ENCODE data around the gene FARS2. TPM values are rescaled to one million over a fixed set of nuclear protein-coding genes. Genes with fewer than 3 reads are reported as not detected.

Gene FARS2
- total RNA-seq, 1 experiment from 2014 or later: 15.0 TPM

DNA sequence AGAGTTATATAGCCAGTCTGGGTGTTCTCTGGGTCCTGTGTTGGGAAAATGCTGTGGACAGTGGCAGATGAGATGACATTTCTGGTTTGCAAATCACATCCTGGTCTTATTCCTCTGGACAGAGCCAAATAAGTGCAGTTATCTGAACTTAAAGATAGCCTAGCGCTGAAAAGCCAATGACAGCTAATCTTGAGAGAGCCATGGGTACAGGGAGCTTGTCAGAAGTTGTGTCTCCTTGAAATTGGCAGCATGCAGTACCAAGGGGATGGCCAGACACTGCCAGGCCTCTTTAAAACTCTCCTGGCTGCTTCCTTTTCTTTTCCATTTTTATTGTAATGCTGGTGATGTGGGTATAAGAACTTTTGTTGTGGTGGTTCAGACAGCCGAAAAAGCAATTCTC lies 362.5 kb downstream of the FARS2 start:
- ATAC-seq: no peak
- Mint-ChIP-seq H3K4me3 (no peak overlapping the region), H3K9me3 (no peaks in the 10 kb centered on the region; the same call in 1 of the 2 replicates), H3K4me1 (peaks cover 17% of the 10 kb centered on the region), H3K36me3 (no peaks in the 10 kb centered on the region), H3K27ac (no peak overlapping the region), H3K27me3 (ENCODE audit: low read depth) (no peaks in the 10 kb centered on the region)
- ChIA-PET POLR2A (no interaction called here), CTCF (interaction anchor here (0.6 to 1.2 kb wide), 2 partner anchors 13 to 153 kb away, joined by 3 to 4 read pairs; no protein-coding TSS in a partner anchor)
- TF ChIP-seq PRRX2 (CRISPR knock-in tag; IDR thresholded peaks at IDR 0.05) (no peak), TEAD1 (CRISPR knock-in tag; IDR thresholded peaks at IDR 0.05) (no peak), SMAD4 (CRISPR knock-in tag; IDR thresholded peaks at IDR 0.05) (no peak), SOX15 (CRISPR knock-in tag; IDR thresholded peaks at IDR 0.05) (no peak)
- TF ChIP-seq, protein P1, sequence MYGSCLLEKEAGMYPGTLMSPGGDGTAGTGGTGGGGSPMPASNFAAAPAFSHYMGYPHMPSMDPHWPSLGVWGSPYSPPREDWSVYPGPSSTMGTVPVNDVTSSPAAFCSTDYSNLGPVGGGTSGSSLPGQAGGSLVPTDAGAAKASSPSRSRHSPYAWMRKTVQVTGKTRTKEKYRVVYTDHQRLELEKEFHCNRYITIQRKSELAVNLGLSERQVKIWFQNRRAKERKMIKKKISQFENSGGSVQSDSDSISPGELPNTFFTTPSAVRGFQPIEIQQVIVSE (CRISPR knock-in tag; IDR thresholded peaks at IDR 0.05; ENCODE audit: borderline replicate concordance): no peak
- no peak for DNase-seq (ENCODE audit: low spot score)

DNA sequence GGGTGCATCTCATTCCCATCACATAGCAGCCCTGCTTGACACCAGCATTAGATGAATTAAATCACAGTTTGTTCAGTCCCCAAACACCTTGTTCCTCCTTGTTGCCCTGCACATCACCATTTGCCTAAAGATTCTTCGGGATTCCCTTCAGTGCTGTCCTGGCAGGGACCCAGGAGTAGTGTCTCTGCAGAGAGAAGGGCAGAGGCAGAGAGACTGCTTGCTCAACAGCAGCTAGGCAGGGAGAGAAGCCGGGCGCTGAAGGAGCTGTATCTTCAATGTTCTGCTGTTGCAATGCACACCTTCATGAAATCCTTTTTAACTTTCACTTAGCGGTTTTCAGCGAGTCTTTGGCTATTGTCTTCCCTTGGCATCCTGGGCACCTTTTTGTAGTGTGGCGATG lies 362.9 kb downstream of the FARS2 start:
- no peak overlapping the region for H3K27ac Mint-ChIP-seq
- CTCF ChIA-PET: interaction anchor here (0.6 kb wide), 1 partner anchor 14 kb away, joined by 3 read pairs; no protein-coding TSS in a partner anchor
- no peaks in the 10 kb centered on the region for H3K36me3 Mint-ChIP-seq
- no peaks in the 10 kb centered on the region; the same call in 1 of the 2 replicates for H3K9me3 Mint-ChIP-seq
- DNase-seq (ENCODE audit: low spot score) (no peak), ATAC-seq (no peak)
- H3K4me1 Mint-ChIP-seq: peaks cover 17% of the 10 kb centered on the region
- H3K4me3 Mint-ChIP-seq: no peak overlapping the region
- POLR2A ChIA-PET: no interaction called here
- H3K27me3 Mint-ChIP-seq (ENCODE audit: low read depth): no peaks in the 10 kb centered on the region
- TF ChIP-seq NFE2L1 (CRISPR knock-in tag; IDR thresholded peaks at IDR 0.05) (no peak), CREM (CRISPR knock-in tag; IDR thresholded peaks at IDR 0.05) (no peak)
- TF ChIP-seq, protein P2, sequence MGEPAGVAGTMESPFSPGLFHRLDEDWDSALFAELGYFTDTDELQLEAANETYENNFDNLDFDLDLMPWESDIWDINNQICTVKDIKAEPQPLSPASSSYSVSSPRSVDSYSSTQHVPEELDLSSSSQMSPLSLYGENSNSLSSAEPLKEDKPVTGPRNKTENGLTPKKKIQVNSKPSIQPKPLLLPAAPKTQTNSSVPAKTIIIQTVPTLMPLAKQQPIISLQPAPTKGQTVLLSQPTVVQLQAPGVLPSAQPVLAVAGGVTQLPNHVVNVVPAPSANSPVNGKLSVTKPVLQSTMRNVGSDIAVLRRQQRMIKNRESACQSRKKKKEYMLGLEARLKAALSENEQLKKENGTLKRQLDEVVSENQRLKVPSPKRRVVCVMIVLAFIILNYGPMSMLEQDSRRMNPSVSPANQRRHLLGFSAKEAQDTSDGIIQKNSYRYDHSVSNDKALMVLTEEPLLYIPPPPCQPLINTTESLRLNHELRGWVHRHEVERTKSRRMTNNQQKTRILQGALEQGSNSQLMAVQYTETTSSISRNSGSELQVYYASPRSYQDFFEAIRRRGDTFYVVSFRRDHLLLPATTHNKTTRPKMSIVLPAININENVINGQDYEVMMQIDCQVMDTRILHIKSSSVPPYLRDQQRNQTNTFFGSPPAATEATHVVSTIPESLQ (CRISPR knock-in tag; IDR thresholded peaks at IDR 0.05): no peak
- TF ChIP-seq, protein P3, sequence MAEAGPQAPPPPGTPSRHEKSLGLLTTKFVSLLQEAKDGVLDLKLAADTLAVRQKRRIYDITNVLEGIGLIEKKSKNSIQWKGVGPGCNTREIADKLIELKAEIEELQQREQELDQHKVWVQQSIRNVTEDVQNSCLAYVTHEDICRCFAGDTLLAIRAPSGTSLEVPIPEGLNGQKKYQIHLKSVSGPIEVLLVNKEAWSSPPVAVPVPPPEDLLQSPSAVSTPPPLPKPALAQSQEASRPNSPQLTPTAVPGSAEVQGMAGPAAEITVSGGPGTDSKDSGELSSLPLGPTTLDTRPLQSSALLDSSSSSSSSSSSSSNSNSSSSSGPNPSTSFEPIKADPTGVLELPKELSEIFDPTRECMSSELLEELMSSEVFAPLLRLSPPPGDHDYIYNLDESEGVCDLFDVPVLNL (CRISPR knock-in tag; IDR thresholded peaks at IDR 0.05; ENCODE audit: borderline replicate concordance, low read depth): no peak
- TF ChIP-seq, protein P4, sequence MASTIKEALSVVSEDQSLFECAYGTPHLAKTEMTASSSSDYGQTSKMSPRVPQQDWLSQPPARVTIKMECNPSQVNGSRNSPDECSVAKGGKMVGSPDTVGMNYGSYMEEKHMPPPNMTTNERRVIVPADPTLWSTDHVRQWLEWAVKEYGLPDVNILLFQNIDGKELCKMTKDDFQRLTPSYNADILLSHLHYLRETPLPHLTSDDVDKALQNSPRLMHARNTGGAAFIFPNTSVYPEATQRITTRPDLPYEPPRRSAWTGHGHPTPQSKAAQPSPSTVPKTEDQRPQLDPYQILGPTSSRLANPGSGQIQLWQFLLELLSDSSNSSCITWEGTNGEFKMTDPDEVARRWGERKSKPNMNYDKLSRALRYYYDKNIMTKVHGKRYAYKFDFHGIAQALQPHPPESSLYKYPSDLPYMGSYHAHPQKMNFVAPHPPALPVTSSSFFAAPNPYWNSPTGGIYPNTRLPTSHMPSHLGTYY (CRISPR knock-in tag; IDR thresholded peaks at IDR 0.05): no peak
- TF ChIP-seq, protein P5, sequence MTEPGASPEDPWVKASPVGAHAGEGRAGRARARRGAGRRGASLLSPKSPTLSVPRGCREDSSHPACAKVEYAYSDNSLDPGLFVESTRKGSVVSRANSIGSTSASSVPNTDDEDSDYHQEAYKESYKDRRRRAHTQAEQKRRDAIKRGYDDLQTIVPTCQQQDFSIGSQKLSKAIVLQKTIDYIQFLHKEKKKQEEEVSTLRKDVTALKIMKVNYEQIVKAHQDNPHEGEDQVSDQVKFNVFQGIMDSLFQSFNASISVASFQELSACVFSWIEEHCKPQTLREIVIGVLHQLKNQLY (CRISPR knock-in tag; IDR thresholded peaks at IDR 0.05): no peak

DNA sequence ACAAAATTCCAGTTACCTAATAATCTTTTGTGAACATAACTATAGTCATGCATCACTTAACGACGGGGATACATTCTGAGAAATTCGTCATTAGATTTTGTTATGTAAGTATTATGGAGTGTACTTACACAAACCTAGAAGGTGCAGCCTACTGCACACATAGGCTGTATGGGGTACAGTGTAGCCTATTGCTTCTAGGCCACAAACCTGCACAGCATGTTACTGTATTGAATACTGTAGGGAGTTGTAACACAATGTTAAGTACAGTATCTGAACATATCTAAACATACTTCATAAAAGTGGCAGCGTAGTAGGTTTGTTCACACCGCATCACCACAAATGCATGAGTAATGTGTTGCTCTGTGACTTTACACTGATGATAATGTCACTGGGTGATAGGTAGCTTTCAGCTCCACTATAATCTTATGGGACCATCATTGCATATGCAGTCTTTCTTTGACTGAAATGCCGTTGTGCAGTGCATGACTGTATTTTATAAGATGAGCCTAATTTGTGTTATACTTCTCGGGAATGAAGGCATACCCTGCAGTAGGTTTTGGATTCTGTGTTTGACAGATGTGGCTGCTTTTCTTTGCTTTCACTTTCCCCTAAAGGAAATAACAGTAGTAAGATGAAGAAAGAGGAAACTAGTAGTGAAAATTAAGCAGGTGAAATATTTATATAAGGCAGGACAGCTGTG lies 365.6 kb downstream of the FARS2 start:
- Mint-ChIP-seq H3K4me3 (no peak overlapping the region), H3K27ac (no peak overlapping the region), H3K4me1 (peaks cover 16% of the 10 kb centered on the region), H3K27me3 (ENCODE audit: low read depth) (no peaks in the 10 kb centered on the region), H3K36me3 (no peaks in the 10 kb centered on the region), H3K9me3 (no peaks in the 10 kb centered on the region; the same call in 1 of the 2 replicates)
- ATAC-seq: no peak
- no peak for DNase-seq (ENCODE audit: low spot score)
- POLR2A ChIA-PET: no interaction called here
- CTCF ChIA-PET: no interaction called here
- TF ChIP-seq JAZF1 (CRISPR knock-in tag; IDR thresholded peaks at IDR 0.05) (no peak), RORB (CRISPR knock-in tag; IDR thresholded peaks at IDR 0.05) (no peak)

DNA sequence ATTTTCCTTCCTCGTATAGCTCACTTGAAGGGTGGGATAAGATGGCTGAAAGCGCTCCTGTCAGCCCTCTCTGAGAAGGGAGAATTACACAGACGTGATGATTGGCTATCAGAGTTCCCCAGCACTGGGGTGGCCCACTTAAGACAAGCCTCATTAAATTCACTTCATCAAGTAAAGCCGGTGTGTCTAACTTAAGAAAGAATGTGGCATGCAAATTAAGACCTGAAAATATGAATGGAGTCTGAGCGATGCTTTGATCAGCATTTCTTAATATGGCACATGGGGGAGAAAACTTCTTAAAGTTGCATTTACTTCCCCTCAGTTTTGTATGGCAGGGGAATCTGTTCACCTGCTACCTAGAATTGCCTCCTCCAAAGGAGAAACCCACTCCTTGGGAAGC lies 369.3 kb downstream of the FARS2 start:
- ATAC-seq (no peak), DNase-seq (ENCODE audit: low spot score) (no peak)
- H3K4me1 Mint-ChIP-seq: peaks cover 8% of the 10 kb centered on the region
- ChIA-PET CTCF (no interaction called here), POLR2A (interaction anchor here (0.5 kb wide), 1 partner anchor 9 kb away, joined by 3 read pairs; no protein-coding TSS in a partner anchor)
- no peaks in the 10 kb centered on the region for H3K36me3 Mint-ChIP-seq
- H3K9me3 Mint-ChIP-seq: no peaks in the 10 kb centered on the region
- no peak overlapping the region for H3K27ac Mint-ChIP-seq
- H3K27me3 Mint-ChIP-seq (ENCODE audit: low read depth): no peaks in the 10 kb centered on the region
- no peak overlapping the region for H3K4me3 Mint-ChIP-seq
- TF ChIP-seq ELF4 (CRISPR knock-in tag; IDR thresholded peaks at IDR 0.05; ENCODE audit: low read depth) (no peak), PRRX2 (CRISPR knock-in tag; IDR thresholded peaks at IDR 0.05) (no peak), RELA (CRISPR knock-in tag; IDR thresholded peaks at IDR 0.05; ENCODE audit: borderline replicate concordance) (no peak), KAT7 (CRISPR knock-in tag; IDR thresholded peaks at IDR 0.05; ENCODE audit: borderline replicate concordance) (no peak), SMAD3 (CRISPR knock-in tag; IDR thresholded peaks at IDR 0.05; ENCODE audit: borderline replicate concordance) (no peak), ZNF317 (CRISPR knock-in tag; IDR thresholded peaks at IDR 0.05; ENCODE audit: borderline replicate concordance, low read depth) (no peak), GABPB1 (CRISPR knock-in tag; IDR thresholded peaks at IDR 0.05) (no peak)
- TF ChIP-seq, protein P6, sequence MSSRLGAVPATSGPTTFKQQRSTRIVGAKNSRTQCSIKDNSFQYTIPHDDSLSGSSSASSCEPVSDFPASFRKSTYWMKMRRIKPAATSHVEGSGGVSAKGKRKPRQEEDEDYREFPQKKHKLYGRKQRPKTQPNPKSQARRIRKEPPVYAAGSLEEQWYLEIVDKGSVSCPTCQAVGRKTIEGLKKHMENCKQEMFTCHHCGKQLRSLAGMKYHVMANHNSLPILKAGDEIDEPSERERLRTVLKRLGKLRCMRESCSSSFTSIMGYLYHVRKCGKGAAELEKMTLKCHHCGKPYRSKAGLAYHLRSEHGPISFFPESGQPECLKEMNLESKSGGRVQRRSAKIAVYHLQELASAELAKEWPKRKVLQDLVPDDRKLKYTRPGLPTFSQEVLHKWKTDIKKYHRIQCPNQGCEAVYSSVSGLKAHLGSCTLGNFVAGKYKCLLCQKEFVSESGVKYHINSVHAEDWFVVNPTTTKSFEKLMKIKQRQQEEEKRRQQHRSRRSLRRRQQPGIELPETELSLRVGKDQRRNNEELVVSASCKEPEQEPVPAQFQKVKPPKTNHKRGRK (CRISPR knock-in tag; IDR thresholded peaks at IDR 0.05; ENCODE audit: borderline replicate concordance): no peak

Measured in WTC11 (cell line).